SK-N-SH (cell line): ENCODE data around the gene RICTOR.

Experiments used
- TAF1 ChIP-seq: IDR thresholded peaks from 2 replicates; pipeline ENCODE4 v1.6.1; 2012; ENCODE audit warnings: low read depth, mild to moderate bottlenecking, low read length, moderate library complexity, borderline replicate concordance
- TF ChIP-seq, protein P1 (sequence below): fragments of 200-600 bp; sonication (generic); IDR thresholded peaks from 2 replicates; pipeline ENCODE4 v1.6.1; 2017; ENCODE audit warnings: antibody characterized with exemption, mild to moderate bottlenecking, moderate library complexity

DNA sequence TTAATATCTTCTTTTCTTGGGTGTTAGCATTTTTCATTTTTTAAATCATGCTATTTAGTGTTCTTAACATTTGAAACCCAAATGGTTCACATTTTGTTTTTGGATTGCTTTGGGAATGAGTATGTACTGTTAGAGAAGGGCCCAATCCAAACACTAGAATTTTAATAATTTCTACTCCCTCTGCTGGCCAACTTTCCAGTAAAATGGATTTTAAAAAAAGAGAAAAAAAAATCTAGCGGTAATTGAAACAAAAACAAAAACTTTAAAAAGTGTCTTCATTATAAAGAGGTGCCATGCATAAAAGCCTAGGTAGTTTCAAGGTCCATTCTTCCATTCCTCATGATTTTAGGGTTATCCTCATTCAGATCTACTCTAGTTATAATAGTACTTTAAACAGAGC, 32.1 kb upstream of the RICTOR start:
- TF ChIP-seq TAF1, result no peak
- TF ChIP-seq, protein P1, sequence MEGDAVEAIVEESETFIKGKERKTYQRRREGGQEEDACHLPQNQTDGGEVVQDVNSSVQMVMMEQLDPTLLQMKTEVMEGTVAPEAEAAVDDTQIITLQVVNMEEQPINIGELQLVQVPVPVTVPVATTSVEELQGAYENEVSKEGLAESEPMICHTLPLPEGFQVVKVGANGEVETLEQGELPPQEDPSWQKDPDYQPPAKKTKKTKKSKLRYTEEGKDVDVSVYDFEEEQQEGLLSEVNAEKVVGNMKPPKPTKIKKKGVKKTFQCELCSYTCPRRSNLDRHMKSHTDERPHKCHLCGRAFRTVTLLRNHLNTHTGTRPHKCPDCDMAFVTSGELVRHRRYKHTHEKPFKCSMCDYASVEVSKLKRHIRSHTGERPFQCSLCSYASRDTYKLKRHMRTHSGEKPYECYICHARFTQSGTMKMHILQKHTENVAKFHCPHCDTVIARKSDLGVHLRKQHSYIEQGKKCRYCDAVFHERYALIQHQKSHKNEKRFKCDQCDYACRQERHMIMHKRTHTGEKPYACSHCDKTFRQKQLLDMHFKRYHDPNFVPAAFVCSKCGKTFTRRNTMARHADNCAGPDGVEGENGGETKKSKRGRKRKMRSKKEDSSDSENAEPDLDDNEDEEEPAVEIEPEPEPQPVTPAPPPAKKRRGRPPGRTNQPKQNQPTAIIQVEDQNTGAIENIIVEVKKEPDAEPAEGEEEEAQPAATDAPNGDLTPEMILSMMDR, result peak; percentile 60
